Fibroblast of lung (primary cell): ENCODE results near the gene CERS6. TPM values are rescaled to one million over a fixed set of nuclear protein-coding genes. Genes with fewer than 3 reads are reported as not detected.

Experiments used
- DNase-seq, 2 donors: peaks; one replicate each; pipeline versions ENCODE4 v3.0.0 to v3.0.0-alpha.2; 2010; ENCODE audit warnings: low read depth in 2 of 2
- H2AFZ ChIP-seq: 2 replicates; pipeline ENCODE4 v1.5.1; 2012; ENCODE audit warnings: low read length, control low read depth, inconsistent platforms
- H3K27ac ChIP-seq: 2 replicates; pipeline ENCODE4 v1.5.1; 2011; ENCODE audit warnings: low read length, control low read depth; ENCODE audit not compliant: insufficient read depth
- H3K27me3 ChIP-seq: 2 replicates; pipeline ENCODE4 v1.5.1; 2011; ENCODE audit warnings: mild to moderate bottlenecking, low read length; ENCODE audit not compliant: control insufficient read depth, insufficient read depth
- H3K36me3 ChIP-seq: 2 replicates; pipeline ENCODE4 v1.5.1; 2011; ENCODE audit warnings: low read length; ENCODE audit not compliant: control insufficient read depth, insufficient read depth
- H3K4me1 ChIP-seq: 2 replicates; pipeline ENCODE4 v1.5.1; 2011; ENCODE audit warnings: low read length; ENCODE audit not compliant: control insufficient read depth, insufficient read depth; ENCODE audit errors: extremely low read depth
- H3K4me2 ChIP-seq: 2 replicates; pipeline ENCODE4 v1.5.1; 2011; ENCODE audit warnings: low read length, control low read depth; ENCODE audit not compliant: insufficient read depth; ENCODE audit errors: extremely low read depth
- H3K4me3 ChIP-seq, 4 experiments: fragments of 200-600 bp in 1 of 4; sonication (generic) in 1 of 4; replicated peaks in 1 of 4; 2 replicates each; pipeline ENCODE4 v1.5.1; 2011 to 2016; ENCODE audit warnings: low read length in 4 of 4, low read depth in 3 of 4, mild to moderate bottlenecking in 3 of 4, control low read depth in 2 of 4, inconsistent platforms in 1 of 4, mixed read lengths in 1 of 4; ENCODE audit not compliant: insufficient read depth in 1 of 4; ENCODE audit errors: control extremely low read depth in 1 of 4
- H3K79me2 ChIP-seq: 2 replicates; pipeline ENCODE4 v1.5.1; 2012; ENCODE audit warnings: mild to moderate bottlenecking, low read length, inconsistent platforms; ENCODE audit not compliant: control insufficient read depth, insufficient read depth
- H3K9ac ChIP-seq: 2 replicates; pipeline ENCODE4 v1.5.1; 2011; ENCODE audit warnings: mild to moderate bottlenecking, low read length, control low read depth; ENCODE audit not compliant: insufficient read depth
- H3K9me3 ChIP-seq: 2 replicates; pipeline ENCODE4 v1.5.1; 2012; ENCODE audit warnings: low read depth, low read length; ENCODE audit not compliant: control insufficient read depth, insufficient read depth
- H4K20me1 ChIP-seq: 2 replicates; pipeline ENCODE4 v1.5.1; 2011; ENCODE audit warnings: low read length; ENCODE audit not compliant: control insufficient read depth, insufficient read depth; ENCODE audit errors: extremely low read depth
- CTCF ChIP-seq, 2 donors: IDR thresholded peaks in 1 of 2; conservative IDR thresholded peaks in 1 of 2; 1 replicate in 1 of 2; 2 replicates in 1 of 2; pipeline ENCODE4 v1.5.1; 2011 to 2012; ENCODE audit warnings: low read length in 2 of 2, control low read depth in 1 of 2, inconsistent platforms in 1 of 2, low read depth in 1 of 2, mild to moderate bottlenecking in 1 of 2
- EZH2 ChIP-seq: IDR thresholded peaks from 2 replicates; pipeline ENCODE4 v1.5.1; 2012; ENCODE audit warnings: low read length, control low read depth, mild to moderate bottlenecking; ENCODE audit errors: missing control alignments
- polyA plus RNA-seq, 2 donors: library from polyadenylated mRNA; depleted of rRNA in 1 of 2; stranded (reverse) in 1 of 2; unstranded in 1 of 2; fragments of >200 nt; gene quantifications; 2 replicates each; pipeline ENCODE4 v1.2.1, GENCODE V29; 2011 to 2012; ENCODE audit warnings: missing spikeins in 1 of 2
- total RNA-seq: library from RNA; depleted of rRNA; stranded (reverse); fragments of >200 nt; gene quantifications from 2 replicates; pipeline ENCODE4 v1.2.1, GENCODE V29; 2014

Gene CERS6
- total and polyA plus RNA-seq, 2 donors (not counting 1 experiment from before 2014, with no cell fraction given), result 7.2 to 16.5 TPM

- Histone ChIP-seq H3K4me2 (no peak overlapping the region), H3K79me2 (no peaks in the 10 kb centered on the region), H3K9me3 (no peaks in the 10 kb centered on the region), H3K4me3 (no peak overlapping the region), H3K36me3 (no peaks in the 10 kb centered on the region), H2AFZ (no peak overlapping the region), H3K27me3 (no peaks in the 10 kb centered on the region), H3K27ac (no peak overlapping the region), H4K20me1 (no peaks in the 10 kb centered on the region), H3K4me1 (peaks cover 9% of the 10 kb centered on the region), H3K9ac (no peak overlapping the region)
- peak in 1 of 2 donors; percentile 21 for DNase-seq
- TF ChIP-seq CTCF (conservative IDR thresholded peaks at IDR 0.05 in 1 of 2, IDR thresholded peaks at IDR 0.05 in 1 of 2; ENCODE audit: low read depth in 1 of 2, low read length in 2 of 2) (no peak), EZH2 (no peak)
Observed at GRCh38 chr2:168529900-168530561, 74.0 kb downstream of the CERS6 start.

GRCh38 chr2:168530982-168531622 is 75.0 kb downstream of the CERS6 start:
- Histone ChIP-seq H3K27me3 (no peaks in the 10 kb centered on the region), H3K79me2 (no peaks in the 10 kb centered on the region), H3K4me2 (peak overlapping the region; percentile 18), H3K4me3 (no peak overlapping the region), H3K36me3 (no peaks in the 10 kb centered on the region), H3K27ac (no peak overlapping the region), H3K9me3 (no peaks in the 10 kb centered on the region), H3K4me1 (peaks cover 9% of the 10 kb centered on the region), H4K20me1 (no peaks in the 10 kb centered on the region), H3K9ac (no peak overlapping the region), H2AFZ (no peak overlapping the region)
- TF ChIP-seq EZH2, result no peak
- no peak for TF ChIP-seq CTCF (conservative IDR thresholded peaks at IDR 0.05 in 1 of 2, IDR thresholded peaks at IDR 0.05 in 1 of 2; ENCODE audit: low read depth in 1 of 2, low read length in 2 of 2)
- DNase-seq, result peak; percentile 32 to 40

- no peak overlapping the region for H3K4me3 ChIP-seq
- TF ChIP-seq CTCF (conservative IDR thresholded peaks at IDR 0.05 in 1 of 2, IDR thresholded peaks at IDR 0.05 in 1 of 2; ENCODE audit: low read depth in 1 of 2, low read length in 2 of 2) (no peak), EZH2 (no peak)
- peaks cover 3% of the 10 kb centered on the region for H3K4me1 ChIP-seq
- no peak overlapping the region for H2AFZ ChIP-seq
- H3K4me2 ChIP-seq, result no peak overlapping the region
- no peak overlapping the region for H3K9ac ChIP-seq
- no peaks in the 10 kb centered on the region for H3K36me3 ChIP-seq
- no peaks in the 10 kb centered on the region for H3K9me3 ChIP-seq
- H3K27me3 ChIP-seq, result no peaks in the 10 kb centered on the region
- H3K79me2 ChIP-seq, result no peaks in the 10 kb centered on the region
- H4K20me1 ChIP-seq, result no peaks in the 10 kb centered on the region
- H3K27ac ChIP-seq, result no peak overlapping the region
- no peak for DNase-seq
Observed at GRCh38 chr2:168534926-168535325, 78.9 kb downstream of the CERS6 start.
